HG02943 (cell line): Measurements from ENCODE around the gene PLD1.

Source experiments
- ATAC-seq: cut with Tn5 transposase; IDR thresholded peaks from one replicate; pipeline ENCODE4 v1.9.1; 2021; ENCODE audit warnings: mild to moderate bottlenecking, low read depth, moderate library complexity; ENCODE audit not compliant: unreplicated experiment

The PLD1 gene

DNA sequence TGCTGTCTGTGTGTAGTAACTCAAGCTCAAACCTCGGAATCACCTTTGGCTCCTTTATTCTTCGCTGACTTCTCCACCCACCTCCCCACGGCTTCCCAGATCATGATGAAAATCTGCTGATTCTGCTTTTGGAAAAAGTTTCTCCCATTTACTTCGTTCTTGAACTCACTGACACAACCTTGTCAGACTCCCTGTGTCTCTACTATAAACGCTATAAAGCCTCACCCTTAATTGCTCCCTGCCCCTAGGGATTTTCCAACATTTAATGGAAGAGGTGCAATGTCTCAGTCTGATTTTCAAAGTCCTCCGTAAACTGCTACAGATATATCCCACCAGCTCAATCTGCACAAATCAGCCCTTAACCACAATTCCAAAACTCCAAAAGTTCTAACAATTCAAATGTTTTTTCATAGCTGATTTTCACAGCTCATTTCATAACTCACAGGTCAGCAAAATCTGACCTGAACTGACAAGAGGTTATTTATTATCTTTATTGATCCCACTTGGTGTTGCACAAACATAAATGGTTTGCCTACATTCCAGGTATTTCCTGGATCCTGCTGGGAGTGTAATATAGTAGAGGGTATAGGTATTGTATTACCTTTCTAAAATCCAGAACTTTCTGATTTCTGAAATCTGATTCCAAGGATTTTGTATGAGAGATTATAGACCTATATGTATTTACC is 129.4 kb downstream of the PLD1 start:
- ATAC-seq: no peak

DNA sequence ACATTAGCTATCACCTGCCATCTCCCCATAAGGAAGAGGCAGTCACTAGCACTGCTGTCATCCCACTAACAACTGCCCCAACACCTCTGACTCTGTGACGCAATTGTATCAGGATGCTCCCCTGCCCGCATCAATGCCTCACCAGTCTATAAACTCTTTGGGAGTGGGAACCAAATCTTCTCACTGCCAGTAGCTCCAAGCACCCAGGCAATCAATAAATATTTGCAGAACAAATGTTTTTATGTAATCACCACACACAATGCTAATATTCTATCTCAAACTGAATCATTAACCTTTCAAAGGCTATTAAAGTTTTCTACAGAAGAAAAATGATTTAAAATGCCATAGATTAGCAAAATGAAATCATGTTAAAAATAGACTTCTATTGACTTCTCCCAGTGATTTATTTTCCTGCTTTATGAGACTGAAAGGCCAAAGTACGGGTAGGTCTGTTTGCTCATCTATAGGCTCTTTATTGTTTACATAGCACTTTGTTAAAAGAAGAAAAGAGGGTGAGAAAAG is 131.3 kb downstream of the PLD1 start:
- no peak for ATAC-seq

DNA sequence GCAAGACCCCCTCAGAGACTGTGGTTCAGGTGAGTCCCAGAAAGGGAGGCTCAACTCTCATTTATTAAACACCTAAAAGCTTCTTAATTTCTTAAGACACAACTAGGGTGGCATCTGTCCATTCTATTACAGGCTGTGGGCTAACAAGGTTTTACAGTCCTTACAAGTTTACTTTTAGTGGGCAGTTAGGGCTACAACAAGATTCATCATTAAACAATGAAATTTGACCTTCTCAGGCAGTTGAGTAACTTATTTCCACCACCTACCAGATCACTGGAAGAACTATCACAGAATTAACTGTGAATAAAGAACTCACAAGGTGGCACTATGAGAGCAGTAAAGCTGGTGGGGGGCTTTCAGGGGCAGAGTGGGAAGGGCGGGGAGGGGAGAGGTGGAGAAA is 132.6 kb downstream of the PLD1 start:
- no peak for ATAC-seq

DNA sequence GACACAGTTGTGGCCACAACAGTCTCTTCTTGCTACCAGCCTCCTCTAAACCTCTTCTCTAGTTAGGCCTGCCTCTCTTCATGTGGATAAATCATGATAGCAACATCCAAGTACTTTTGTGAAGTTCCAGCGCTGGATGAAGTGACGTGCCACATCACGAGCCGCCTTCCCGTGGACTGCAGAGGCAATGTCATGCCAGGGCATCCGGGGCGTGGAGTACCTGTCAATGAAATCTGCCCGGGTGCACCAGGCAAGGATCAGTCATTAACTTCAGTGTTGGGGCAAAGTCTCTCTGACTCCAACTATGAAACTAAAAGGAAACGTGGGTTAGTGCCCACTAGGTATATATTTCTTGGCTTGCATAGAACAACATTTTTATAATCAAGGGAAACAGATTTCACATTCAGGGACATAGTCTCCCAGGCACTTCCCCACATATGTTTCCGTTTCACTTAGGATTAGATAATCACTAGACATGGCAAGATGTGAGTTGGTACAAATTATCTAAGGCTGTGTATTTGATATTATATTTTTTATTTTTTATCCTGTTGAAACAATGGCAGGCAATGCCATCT is 133.6 kb downstream of the PLD1 start:
- no peak for ATAC-seq

DNA sequence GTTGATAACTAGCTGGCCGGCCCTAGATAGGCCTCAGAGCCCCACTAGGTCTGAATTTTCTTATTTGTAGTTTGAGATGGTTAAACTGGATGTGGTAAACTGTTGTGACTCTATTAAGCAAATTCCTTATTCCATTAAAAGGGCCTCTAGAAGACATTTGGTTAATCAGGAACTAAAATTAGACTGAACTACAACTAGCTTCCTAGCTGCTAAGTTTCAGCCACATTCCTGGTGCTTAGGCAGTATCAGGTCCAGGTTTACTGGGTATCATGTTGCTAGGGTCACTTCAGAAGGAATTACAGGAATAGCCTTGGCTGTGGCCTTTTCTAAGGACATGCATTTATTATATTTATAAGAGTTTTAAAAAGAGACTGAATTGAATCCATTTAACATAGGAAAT is 136.3 kb downstream of the PLD1 start:
- no peak for ATAC-seq

DNA sequence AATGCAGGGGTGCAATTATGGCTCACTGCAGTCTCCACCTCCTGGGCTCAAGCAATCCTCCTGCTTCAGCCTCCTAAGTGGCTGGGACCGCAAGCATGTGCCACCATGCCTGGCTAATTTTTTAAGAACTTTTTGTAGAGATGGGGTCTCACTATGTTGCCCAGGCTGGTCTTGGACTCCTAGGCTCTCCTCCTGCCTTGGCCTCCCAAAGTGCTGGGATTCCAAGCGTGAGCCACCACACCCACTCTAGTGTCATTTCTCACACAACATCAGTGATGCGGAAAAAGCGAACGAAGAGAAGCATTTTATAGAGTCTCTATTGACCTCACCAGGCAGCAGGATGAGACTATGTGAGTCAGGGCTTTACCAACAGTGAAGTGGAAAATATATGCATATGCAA is 137.7 kb downstream of the PLD1 start:
- no peak for ATAC-seq

DNA sequence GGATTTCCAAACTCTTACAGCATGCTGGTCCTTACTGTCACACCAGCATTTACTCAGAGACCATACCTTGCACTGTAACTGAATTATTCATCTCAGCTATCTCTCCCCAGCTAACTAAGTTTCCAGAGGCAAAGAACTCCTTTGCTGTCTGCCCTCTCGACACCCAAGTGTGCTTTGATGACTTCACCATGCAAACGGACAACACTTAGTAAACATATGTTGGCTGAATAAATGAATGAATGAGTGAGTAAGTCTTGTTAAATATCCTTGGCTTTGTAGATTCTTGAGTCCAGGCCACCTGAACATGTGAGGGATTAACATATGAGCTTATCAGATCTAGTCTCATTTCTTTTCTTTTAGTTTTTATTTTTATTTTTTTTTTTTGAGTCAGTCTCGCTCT is 138.2 kb downstream of the PLD1 start:
- no peak for ATAC-seq

DNA sequence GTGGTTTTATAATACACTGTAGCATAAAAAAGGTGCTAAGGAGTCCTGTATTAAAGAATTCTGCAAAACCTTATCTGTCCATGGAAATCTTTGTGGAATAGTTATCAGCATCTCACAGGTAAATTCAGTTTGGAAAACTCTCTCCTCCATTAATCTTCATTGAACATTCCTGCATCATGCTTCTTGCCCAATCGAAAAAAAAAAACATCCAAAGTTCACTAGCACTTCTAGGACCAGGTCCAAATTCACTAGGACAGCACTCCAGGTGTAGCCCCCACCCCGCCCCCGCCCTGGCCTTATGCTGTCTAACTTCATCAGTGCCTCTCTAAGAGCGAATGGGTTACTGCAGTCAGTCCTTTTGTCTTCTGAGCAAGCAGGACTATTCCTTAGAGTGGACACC is 138.6 kb downstream of the PLD1 start:
- no peak for ATAC-seq

DNA sequence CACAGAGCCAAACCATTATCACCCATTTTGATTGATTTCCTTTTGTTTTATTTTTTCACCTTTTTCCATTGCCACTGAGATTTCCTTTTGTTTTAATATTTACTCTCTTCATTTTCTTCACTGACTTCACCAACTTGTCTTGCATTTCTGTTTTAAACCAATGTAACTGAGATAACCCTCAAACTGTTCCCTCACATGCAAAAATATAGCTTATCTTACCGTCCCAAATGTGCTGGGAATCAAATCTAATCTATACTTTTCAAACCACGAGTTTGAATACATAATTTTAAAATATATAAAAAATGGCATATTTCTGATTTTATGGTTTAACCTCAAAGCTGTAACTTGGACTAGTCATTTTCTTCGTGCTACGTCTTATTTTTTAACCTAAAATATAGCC is 143.8 kb downstream of the PLD1 start:
- ATAC-seq: no peak

DNA sequence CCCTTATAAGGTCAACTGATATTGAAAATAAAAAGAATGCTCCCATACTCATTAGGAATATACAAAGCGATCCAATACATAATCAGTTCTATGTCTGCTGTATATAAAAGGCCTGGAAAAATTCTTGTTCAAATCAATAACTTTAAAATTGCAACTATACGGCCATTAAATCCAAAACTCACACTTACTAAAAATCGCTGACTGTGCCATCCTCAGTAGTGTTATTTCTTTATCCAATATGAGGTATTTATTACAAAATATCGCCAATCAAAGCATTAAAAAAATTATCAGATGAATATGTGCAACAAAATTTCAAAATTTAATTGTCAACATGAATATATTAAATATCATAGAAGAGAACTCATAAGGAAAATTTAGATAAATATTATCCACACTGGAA is 146.5 kb downstream of the PLD1 start:
- no peak for ATAC-seq

DNA sequence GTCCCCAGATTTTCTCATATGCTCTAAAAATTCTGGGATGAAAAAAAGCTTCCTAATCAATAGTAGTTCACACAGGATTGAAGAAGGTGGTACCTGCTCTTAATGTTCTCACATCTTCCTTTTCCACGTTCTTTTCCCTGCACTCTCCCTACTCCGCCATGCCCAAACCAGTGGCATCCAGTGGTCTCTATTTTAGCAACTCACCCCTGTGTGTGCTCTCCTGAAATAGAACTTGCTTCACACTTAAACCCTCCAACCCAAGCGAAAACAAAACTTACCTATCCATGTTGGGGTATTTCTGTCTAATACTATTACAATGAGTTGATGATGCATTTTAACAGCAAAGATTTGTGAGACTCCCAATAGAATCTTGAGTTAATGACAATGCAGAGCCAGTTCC is 148.8 kb downstream of the PLD1 start:
- no peak for ATAC-seq

DNA sequence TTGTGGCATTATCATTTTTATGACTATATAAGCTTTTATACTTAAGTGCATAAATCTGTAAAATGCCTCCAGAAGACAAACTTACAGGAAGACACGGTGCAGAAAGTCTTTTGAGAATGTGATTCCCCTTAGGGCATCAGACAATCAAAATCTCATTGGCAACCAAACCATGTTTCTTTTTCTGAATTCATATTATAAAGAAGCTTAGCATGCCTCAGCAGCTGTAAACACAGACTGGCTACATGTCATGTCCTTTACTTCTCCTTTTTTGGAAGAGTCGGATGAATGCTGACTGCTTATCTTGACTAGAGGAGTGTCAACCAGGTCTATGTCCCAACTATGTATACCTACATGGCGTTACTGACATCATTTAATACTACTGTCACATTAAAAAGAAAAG is 150.1 kb downstream of the PLD1 start:
- no peak for ATAC-seq

DNA sequence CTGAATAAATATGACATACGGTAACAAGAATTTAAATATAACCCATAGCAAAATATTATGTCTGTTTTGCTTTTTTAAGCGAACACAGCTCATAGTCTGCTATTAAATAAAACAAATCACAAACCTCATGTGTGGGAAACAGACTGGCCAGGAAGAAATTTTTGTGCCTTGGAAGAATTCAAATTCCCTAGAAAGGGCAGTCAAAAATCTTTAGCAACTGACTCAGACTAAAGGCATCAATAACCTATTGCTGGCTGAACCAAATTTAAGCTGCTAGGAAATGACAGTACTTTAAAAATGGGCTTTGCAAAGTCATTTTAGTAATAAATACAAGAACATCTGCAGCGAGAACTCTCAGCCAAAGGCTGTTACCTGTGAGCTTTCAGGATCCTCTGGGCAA is 151.4 kb downstream of the PLD1 start:
- no peak for ATAC-seq

DNA sequence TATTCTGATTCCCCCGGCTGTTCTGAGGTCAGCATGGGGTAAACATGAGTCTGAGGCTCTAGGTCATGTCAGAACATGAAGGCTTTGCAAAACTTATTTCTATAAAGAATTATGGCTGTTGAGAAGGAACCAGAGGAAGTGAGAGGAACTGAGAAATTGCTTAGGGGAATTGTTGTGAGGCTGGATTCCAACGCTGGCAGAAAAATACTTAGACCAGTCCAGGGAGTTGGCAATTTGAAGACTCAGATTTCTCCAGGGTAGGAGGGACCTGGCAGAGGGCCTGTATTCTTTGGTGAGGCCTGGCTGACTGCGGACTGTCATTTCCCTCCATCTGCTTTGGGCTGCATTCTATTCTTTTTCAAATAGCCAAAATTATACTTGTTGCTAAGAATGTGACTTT is 155.5 kb downstream of the PLD1 start:
- no peak for ATAC-seq

DNA sequence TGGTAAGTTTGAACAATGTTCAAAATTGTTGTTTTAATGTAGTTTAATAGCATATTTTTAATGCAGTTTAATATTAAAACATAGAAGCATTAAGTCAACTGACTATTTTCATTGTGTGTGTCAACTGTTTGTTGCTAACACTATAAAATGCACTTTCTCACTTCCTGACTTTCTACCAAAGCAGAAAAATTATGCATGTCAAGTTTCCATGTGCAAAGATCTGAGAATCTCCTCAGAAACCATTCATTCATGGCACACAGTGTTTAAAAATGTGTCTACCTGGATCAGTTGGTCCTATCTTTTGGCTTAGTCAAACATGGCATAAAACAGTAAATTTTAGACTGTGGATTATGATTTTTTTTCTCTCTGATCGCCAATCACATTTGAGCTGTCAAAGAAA is 156.0 kb downstream of the PLD1 start:
- ATAC-seq: no peak

DNA sequence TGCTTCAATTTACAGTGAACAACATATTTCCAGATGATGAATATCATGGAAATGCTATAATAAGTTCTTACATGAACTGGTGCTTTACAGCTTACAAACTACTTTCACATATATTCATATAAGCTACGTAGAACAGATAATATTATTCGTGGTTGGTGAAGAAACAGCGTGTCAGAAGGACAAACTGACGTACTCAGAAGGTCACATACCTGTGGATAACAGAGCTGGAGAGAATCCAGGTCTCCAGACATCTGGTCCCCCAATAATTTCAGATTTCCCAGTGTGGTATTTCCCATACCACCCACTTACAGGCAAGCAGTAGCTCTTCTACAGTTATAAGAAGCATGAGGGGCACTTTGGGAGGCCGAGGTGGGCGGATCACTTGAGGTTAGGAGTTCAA is 156.6 kb downstream of the PLD1 start:
- ATAC-seq: no peak

DNA sequence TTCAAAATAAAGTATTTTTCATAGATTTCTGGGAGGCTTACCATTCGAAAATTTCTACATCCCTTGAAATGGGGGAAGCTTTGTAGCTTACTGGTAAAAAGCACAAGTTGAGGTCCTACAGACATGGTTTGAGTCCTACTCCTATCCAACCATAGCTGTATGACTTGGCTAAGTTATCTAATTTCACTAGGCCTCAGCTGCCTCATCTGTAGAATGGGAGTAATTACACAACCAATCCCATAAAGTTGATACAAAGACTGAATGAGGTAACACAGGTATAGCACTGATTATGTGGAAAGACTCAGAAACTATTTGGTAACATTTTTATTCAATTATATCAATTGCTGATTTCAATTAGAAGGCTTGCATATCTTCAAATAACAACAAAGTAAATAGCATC is 157.4 kb downstream of the PLD1 start:
- no peak for ATAC-seq

DNA sequence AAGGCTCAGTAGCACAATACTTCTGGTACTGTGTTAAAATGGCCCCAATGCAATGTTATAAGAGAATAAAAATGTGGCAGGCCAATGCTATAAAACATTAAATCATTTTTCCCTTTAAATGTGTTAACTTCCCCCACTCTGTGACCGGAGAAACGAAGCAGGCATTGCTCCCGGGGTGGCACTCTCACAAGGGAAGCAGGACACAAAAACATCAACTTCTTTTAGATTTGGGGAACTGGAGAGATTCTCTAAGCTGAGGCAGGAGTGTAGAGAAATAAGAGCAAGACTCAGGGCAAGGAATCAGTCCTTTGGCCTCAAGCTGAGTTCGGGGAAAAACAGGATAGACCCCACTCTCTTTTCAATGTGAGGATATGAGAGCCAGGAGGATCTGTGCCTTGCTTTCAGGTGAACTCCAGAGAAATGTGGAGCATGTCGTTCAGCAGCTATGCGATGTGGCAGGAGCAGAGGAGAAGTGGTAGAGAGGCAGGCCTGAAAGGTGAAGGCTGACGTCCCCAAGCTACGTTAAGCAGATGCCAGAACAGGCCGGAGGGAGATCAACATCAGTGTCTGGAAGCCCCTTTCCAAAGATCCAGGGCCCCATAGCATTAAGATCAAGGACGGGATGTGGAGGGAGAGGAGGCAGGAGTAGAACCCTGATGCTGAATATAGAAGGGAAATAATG is 160.2 kb downstream of the PLD1 start:
- no peak for ATAC-seq

DNA sequence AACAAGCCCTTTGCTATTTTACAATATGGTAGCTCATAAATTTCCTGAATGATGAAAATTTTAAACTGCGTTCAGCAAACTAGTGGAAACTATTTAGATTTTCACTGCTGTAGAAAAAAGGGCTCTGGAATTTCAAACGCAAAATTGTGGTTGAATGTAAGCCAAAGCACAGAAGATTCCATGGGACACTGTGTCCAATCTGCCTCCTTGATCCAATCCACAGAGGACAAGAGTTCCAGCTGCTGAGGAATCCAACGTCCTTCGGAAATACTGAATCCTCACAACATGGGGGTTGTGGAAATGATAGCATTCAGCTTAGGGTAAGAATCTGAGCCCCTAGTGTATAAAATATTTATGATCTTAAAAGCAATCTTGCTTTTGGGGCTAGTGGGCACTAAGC is 161.0 kb downstream of the PLD1 start:
- ATAC-seq: no peak

DNA sequence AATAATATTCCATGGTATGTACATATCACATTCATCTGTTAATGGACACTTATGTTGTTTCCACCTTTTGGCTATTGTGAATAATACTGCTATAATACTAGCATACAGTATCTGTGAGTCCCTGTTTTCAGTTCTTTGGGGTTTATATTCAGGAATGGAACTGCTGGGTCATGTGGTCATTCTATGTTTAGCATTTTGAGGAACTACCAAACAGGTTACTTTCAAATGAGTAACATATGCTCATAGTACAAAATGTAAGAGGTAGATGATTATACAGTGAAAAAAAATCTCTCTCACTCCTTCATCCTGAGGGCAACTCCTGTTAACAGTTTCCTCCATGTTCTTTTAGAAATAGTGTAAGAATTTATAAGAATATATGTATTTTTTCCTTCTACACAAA is 162.2 kb downstream of the PLD1 start:
- no peak for ATAC-seq

DNA sequence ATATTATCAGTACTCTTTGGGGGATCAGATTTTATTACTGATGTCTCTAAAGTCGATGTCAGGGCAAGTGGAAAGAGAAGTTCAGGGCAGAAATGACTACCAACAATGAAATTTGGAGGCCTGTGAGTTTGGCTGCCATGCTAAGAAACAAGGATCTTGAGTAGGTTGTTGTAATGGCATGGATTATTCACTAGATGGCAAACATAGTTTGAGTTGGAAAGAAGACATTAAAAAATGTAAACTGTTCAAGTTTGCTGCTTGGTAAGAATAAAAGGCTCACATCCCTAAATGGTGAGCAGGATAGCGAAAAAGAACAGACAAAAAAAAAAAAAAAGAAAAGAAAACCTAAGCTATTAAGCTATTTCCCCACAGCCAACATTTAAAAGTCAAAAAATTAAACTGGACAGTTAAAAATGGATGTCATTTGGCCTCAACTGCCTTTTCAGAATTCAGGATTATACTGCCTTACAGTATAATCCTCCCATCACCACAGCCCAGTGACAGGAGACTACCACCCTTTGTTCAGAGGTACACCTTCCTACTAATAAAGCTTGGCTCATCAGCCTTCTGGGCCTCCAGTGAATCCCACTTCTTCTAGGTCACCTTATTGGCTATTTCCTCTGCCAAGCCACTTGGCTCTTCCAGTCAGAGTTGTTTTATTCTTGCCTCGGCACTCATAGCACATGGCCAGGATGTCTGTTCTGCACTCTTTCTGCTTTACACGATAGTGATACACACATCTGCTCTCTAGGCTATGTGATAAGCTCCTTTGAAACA is 163.7 kb downstream of the PLD1 start:
- ATAC-seq: no peak
